CD4-positive, alpha-beta memory T cell (primary cell): ENCODE data around the gene NSMF. TPM values are rescaled to one million over a fixed set of nuclear protein-coding genes. Genes with fewer than 3 reads are reported as not detected.

Experiments
- CTCF ChIA-PET: fragments of 350-600 bp; sonication (Branson Sonifier 250); formaldehyde crosslinking; loops from one replicate; lab custom pipeline; 2021; ENCODE audit warnings: inconsistent platforms; ENCODE audit not compliant: partially characterized antibody; lab: Charles Lee
- POLR2A ChIA-PET: fragments of 350-600 bp; sonication (Branson Sonifier 250); formaldehyde crosslinking; loops from one replicate; lab custom pipeline; 2021; ENCODE audit not compliant: partially characterized antibody; lab: Charles Lee
- DNase-seq, 5 donors: peaks; one replicate each; pipeline versions ENCODE4 v3.0.0 to v3.0.0-alpha.2; 2020 to 2022; ENCODE audit warnings: mixed read lengths in 1 of 5
- H3K27ac ChIP-seq: one replicate; pipeline ENCODE4 v1.7.0; 2013; ENCODE audit warnings: low read depth, low read length
- H3K27me3 ChIP-seq: 2 replicates; pipeline ENCODE4 v1.7.0; 2013; ENCODE audit warnings: mild to moderate bottlenecking, low read length, moderate library complexity; ENCODE audit not compliant: insufficient read depth
- H3K36me3 ChIP-seq: 2 replicates; pipeline ENCODE4 v1.7.0; 2013; ENCODE audit warnings: mild to moderate bottlenecking, low read length, moderate library complexity; ENCODE audit not compliant: insufficient read depth
- H3K4me1 ChIP-seq: 2 replicates; pipeline ENCODE4 v1.7.0; 2013; ENCODE audit warnings: mild to moderate bottlenecking, low read length, moderate library complexity; ENCODE audit not compliant: insufficient read depth
- H3K4me3 ChIP-seq, 2 donors: one replicate each; pipeline ENCODE4 v1.7.0; 2013; ENCODE audit warnings: low read length in 2 of 2, mild to moderate bottlenecking in 1 of 2
- H3K9me3 ChIP-seq, 2 donors: one replicate each; pipeline ENCODE4 v1.7.0; 2013; ENCODE audit warnings: low read length in 2 of 2, control low read depth in 1 of 2; ENCODE audit not compliant: control insufficient read depth in 1 of 2
- H3K27ac Mint-ChIP-seq, 7 donors: one replicate each; pipeline ENCODE4 v1.8.0; 2020 to 2021; ENCODE audit warnings: mixed read lengths in 7 of 7, mild to moderate bottlenecking in 6 of 7, inconsistent platforms in 3 of 7, moderate library complexity in 3 of 7
- H3K27me3 Mint-ChIP-seq, 2 donors: one replicate each; pipeline ENCODE4 v1.8.0; 2020 to 2021; ENCODE audit warnings: mixed read lengths in 2 of 2
- H3K36me3 Mint-ChIP-seq, 2 donors: one replicate each; pipeline ENCODE4 v1.8.0; 2020 to 2021; ENCODE audit warnings: mixed read lengths in 2 of 2, inconsistent platforms in 1 of 2, mild to moderate bottlenecking in 1 of 2
- H3K4me1 Mint-ChIP-seq, 4 donors: one replicate each; pipeline ENCODE4 v1.8.0; 2020 to 2021; ENCODE audit warnings: mixed read lengths in 4 of 4, mild to moderate bottlenecking in 1 of 4
- H3K4me3 Mint-ChIP-seq, 8 donors: one replicate each; pipeline ENCODE4 v1.8.0; 2020 to 2021; ENCODE audit warnings: mixed read lengths in 8 of 8, mild to moderate bottlenecking in 7 of 8, moderate library complexity in 6 of 8, inconsistent platforms in 3 of 8
- H3K9me3 Mint-ChIP-seq, 8 donors: one replicate each; pipeline ENCODE4 v1.8.0; 2020 to 2021; ENCODE audit warnings: mixed read lengths in 8 of 8, mild to moderate bottlenecking in 5 of 8, inconsistent platforms in 3 of 8, moderate library complexity in 1 of 8
- intact Hi-C: fragments of 100-400 bp; cut with micrococcal nuclease; formaldehyde crosslinking; loops from one replicate; pipeline ENCODE4 v1.15.1; 2023
- polyA plus RNA-seq, 2 donors: library from polyadenylated mRNA; unstranded; fragments of 300-500 nt; fragmentation: Illumina TruSeq; gene quantifications; one replicate each; pipeline ENCODE4 v1.2.3, GENCODE V29; 2021
- total RNA-seq, 2 experiments: library from RNA; stranded (reverse); gene quantifications; one replicate each; pipeline ENCODE4 v1.2.3, GENCODE V29; 2021

The NSMF gene
- total and polyA plus RNA-seq, 4 experiments from 2014 or later, result 3.8 to 20.9 (median 14.4) TPM

GRCh38 chr9:137435381-137435891 lies 23.7 kb downstream of the NSMF start:
- ChIA-PET CTCF (no interaction called here), POLR2A (no interaction called here)
- no peak overlapping the region for H3K27ac ChIP-seq
- Mint-ChIP-seq H3K36me3 (no peaks in the 10 kb centered on the region), H3K27me3 (no peaks in the 10 kb centered on the region), H3K27ac (no peak overlapping the region), H3K4me3 (no peak overlapping the region), H3K4me1 (no peaks in the 10 kb centered on the region), H3K9me3 (no peaks in the 10 kb centered on the region)
- H3K36me3 ChIP-seq, result no peaks in the 10 kb centered on the region
- intact Hi-C loops, result no loop called here
- no peak for DNase-seq
- H3K4me3 ChIP-seq, result no peak overlapping the region
- no peaks in the 10 kb centered on the region for H3K4me1 ChIP-seq
- H3K27me3 ChIP-seq, result no peaks in the 10 kb centered on the region
- H3K9me3 ChIP-seq, result no peaks in the 10 kb centered on the region

DNA sequence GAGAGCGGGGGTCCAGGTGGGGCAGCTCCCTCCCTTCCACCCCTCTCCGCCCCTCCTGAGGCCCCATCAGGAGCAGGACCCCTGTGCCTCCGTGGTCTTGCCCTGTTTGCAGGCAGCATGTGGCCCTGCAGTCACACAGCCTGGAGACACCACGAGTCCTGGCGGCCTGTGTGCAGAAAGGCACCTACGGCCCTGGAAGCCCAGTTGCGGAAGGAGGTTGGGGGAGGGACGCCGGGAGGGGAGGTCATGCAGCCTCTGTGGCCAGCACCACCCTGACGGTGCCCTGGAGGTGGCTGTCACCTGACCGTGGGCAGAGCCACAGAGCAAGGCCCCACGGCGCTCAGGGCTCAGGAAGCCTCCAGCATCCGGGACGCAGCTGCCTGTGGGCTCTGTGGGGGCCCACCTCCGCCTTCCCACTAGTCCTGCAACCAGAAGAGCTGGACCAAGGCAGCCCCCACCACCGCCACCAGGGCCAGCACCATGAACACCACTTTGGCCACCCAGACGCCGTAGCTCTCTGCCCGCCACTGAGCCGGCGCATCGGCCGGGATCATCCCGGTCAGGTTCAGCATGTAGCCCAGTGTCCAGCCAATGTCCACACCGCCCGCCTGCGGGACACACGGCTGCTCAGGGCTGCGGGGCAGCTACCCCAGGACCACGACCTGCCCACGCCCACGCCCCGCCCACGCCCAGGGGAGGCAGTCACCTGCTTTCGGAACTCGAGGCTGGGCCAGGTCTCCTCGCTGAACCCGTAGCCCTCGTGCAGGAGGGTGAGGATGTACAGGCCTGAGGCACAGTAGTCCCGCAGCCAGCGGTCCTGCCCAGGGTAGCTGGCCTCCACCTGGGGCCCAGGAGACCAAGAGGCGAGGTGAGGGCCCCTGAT lies 24.4 kb downstream of the NSMF start:
- Mint-ChIP-seq H3K27ac (no peak overlapping the region), H3K9me3 (no peaks in the 10 kb centered on the region), H3K4me3 (no peak overlapping the region), H3K27me3 (no peaks in the 10 kb centered on the region), H3K36me3 (no peaks in the 10 kb centered on the region), H3K4me1 (no peaks in the 10 kb centered on the region)
- Histone ChIP-seq H3K4me3 (no peak overlapping the region), H3K36me3 (no peaks in the 10 kb centered on the region), H3K27me3 (no peaks in the 10 kb centered on the region), H3K27ac (no peak overlapping the region), H3K9me3 (no peaks in the 10 kb centered on the region), H3K4me1 (no peaks in the 10 kb centered on the region)
- intact Hi-C loops, result no loop called here
- ChIA-PET POLR2A (interaction anchor here (1.6 kb wide), 1 partner anchor 12 kb away, joined by 7 read pairs; the partner anchor contains the start of genes EXD3 and NOXA1), CTCF (no interaction called here)
- DNase-seq, result no peak

DNA sequence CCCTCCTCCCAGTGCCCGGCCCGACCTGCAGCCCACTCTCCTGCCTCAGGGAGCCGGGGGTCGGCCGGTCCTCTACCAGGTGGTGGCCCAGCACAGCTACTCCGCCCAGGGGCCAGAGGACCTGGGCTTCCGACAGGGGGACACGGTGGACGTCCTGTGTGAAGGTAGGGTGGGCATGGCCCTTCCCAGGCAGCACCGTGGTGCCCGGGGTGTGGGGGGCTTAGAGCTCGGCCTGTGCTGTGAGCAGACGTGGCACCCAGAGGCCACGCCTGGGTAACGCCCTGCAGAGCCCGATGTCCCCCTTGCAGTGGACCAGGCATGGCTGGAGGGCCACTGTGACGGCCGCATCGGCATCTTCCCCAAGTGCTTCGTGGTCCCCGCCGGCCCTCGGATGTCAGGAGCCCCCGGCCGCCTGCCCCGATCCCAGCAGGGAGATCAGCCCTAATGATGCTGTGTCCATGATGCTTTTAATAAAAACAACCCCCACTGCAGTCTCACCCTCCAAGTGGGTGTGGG lies 25.2 kb downstream of the NSMF start:
- ChIA-PET CTCF (no interaction called here), POLR2A (interaction anchor here (1.6 kb wide), 1 partner anchor 11 kb away, joined by 7 read pairs; the partner anchor contains the start of genes EXD3 and NOXA1)
- no peak for DNase-seq
- H3K9me3 Mint-ChIP-seq, result no peaks in the 10 kb centered on the region
- intact Hi-C loops, result no loop called here
- no peak overlapping the region for H3K27ac Mint-ChIP-seq
- H3K36me3 Mint-ChIP-seq, result no peaks in the 10 kb centered on the region
- H3K27me3 Mint-ChIP-seq, result no peaks in the 10 kb centered on the region
- H3K4me3 Mint-ChIP-seq, result no peak overlapping the region
- H3K27ac ChIP-seq, result no peak overlapping the region
- no peaks in the 10 kb centered on the region for H3K27me3 ChIP-seq
- no peaks in the 10 kb centered on the region for H3K4me1 ChIP-seq
- no peaks in the 10 kb centered on the region for H3K36me3 ChIP-seq
- no peaks in the 10 kb centered on the region for H3K9me3 ChIP-seq
- H3K4me1 Mint-ChIP-seq, result no peaks in the 10 kb centered on the region
- no peak overlapping the region for H3K4me3 ChIP-seq

GRCh38 chr9:137433349-137433915 lies 25.7 kb downstream of the NSMF start:
- H3K27me3 ChIP-seq, result no peaks in the 10 kb centered on the region
- H3K27ac ChIP-seq, result no peak overlapping the region
- H3K4me3 ChIP-seq, result no peak overlapping the region
- no peak for DNase-seq
- Mint-ChIP-seq H3K9me3 (no peaks in the 10 kb centered on the region), H3K36me3 (no peaks in the 10 kb centered on the region), H3K4me1 (no peaks in the 10 kb centered on the region), H3K27me3 (no peaks in the 10 kb centered on the region), H3K4me3 (no peak overlapping the region), H3K27ac (no peak overlapping the region)
- H3K4me1 ChIP-seq, result no peaks in the 10 kb centered on the region
- H3K9me3 ChIP-seq, result no peaks in the 10 kb centered on the region
- CTCF ChIA-PET, result no interaction called here
- intact Hi-C loops, result no loop called here
- no peaks in the 10 kb centered on the region for H3K36me3 ChIP-seq
- POLR2A ChIA-PET, result interaction anchor here (1.6 kb wide), 1 partner anchor 11 kb away, joined by 7 read pairs; the partner anchor contains the start of genes EXD3 and NOXA1

DNA sequence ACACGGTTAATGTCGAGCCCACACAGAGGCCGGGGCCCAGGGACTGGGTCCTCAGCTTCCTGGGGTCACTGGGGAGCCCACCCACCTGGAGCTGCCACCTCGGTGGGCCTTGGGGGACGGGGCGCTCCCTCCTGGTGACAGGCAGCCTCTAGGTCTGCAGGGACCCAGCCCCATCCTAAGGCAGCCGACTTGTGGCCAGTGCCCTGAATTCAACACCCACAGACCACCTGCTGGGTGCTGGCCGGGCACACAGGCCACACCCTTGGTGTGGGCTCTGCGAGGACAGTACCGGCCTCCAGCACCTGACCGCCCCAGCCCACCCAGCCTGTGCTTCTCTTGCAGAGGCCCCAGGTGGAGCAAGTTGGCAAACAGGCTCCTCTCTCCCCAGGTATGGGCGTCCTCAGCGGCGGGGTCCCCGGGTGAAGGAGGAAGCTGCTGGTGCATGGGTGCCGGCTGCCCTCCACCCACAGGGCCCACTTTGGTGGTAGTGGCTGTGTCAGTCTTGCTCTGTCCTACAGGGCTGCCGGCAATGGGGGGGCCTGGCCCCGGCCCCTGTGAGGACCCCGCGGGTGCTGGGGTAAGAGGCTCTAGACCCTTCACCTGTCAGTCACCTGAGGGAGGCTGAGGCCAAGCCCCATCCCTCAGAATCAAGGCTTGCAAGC lies 26.3 kb downstream of the NSMF start:
- Mint-ChIP-seq H3K36me3 (no peaks in the 10 kb centered on the region), H3K4me1 (no peaks in the 10 kb centered on the region), H3K27ac (no peak overlapping the region), H3K27me3 (no peaks in the 10 kb centered on the region), H3K9me3 (no peaks in the 10 kb centered on the region), H3K4me3 (no peak overlapping the region)
- DNase-seq, result no peak
- H3K9me3 ChIP-seq, result no peaks in the 10 kb centered on the region
- no peaks in the 10 kb centered on the region for H3K36me3 ChIP-seq
- ChIA-PET CTCF (no interaction called here), POLR2A (interaction anchor here (1.6 kb wide), 1 partner anchor 10 kb away, joined by 7 read pairs; the partner anchor contains the start of genes EXD3 and NOXA1)
- no peak overlapping the region for H3K27ac ChIP-seq
- intact Hi-C loops, result no loop called here
- no peak overlapping the region for H3K4me3 ChIP-seq
- H3K4me1 ChIP-seq, result no peaks in the 10 kb centered on the region
- H3K27me3 ChIP-seq, result no peaks in the 10 kb centered on the region

DNA sequence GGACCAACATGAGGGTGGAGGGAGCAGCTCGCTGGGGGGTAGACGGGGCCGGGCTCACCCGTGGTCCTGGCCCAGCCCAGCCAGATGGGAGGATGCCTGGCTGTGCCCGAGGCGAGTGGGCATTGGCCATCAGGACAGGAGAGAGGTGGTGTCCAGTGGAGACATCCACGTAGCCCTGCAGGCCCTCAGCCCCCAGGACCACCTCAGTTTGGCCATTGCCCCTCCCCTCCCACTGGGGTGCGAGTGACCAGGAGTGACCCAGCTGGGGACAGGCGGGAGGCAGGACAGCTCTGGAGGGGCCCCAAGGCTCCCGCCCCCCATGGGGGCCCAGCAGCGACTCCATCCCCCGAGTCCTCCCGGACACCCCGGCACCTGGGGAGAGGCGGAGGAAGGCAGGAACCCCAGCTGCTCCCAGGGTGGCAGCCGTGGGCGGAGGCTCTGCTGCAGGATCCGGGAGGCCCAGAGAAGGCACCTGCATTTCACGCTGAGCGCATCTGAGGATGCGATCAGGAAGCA lies 27.7 kb downstream of the NSMF start:
- no peaks in the 10 kb centered on the region for H3K27me3 Mint-ChIP-seq
- H3K27ac ChIP-seq, result no peak overlapping the region
- no peaks in the 10 kb centered on the region for H3K27me3 ChIP-seq
- intact Hi-C loops, result no loop called here
- ChIA-PET CTCF (interaction anchor here (1.0 kb wide), 1 partner anchor 12 kb away, joined by 4 read pairs; no protein-coding TSS in a partner anchor), POLR2A (no interaction called here)
- H3K4me1 ChIP-seq, result no peaks in the 10 kb centered on the region
- no peaks in the 10 kb centered on the region for H3K9me3 Mint-ChIP-seq
- H3K36me3 Mint-ChIP-seq, result no peaks in the 10 kb centered on the region
- no peak overlapping the region for H3K4me3 ChIP-seq
- DNase-seq, result peak in 1 of 5 donors; percentile 22
- no peaks in the 10 kb centered on the region for H3K4me1 Mint-ChIP-seq
- H3K9me3 ChIP-seq, result no peaks in the 10 kb centered on the region
- H3K36me3 ChIP-seq, result no peaks in the 10 kb centered on the region
- H3K4me3 Mint-ChIP-seq, result no peak overlapping the region
- no peak overlapping the region for H3K27ac Mint-ChIP-seq
